Stimulated activated CD8-positive, alpha-beta memory T cell treated with anti-CD3 and anti-CD28 coated beads, Interleukin-7, amount 100 ng/mL, for 48 hours (primary cell): Measurements from ENCODE around the gene CCDC120.

ENCODE experiments used
- DNase-seq, 2 donors: peaks; one replicate each; pipeline ENCODE4 v3.0.0-alpha.2; 2020; ENCODE audit warnings: low read depth in 1 of 2; ENCODE audit errors: extremely low read depth in 1 of 2

The CCDC120 gene

GRCh38 chrX:49061490-49061889 lies 2.7 kb downstream of the CCDC120 start:
- DNase-seq: no peak

DNA sequence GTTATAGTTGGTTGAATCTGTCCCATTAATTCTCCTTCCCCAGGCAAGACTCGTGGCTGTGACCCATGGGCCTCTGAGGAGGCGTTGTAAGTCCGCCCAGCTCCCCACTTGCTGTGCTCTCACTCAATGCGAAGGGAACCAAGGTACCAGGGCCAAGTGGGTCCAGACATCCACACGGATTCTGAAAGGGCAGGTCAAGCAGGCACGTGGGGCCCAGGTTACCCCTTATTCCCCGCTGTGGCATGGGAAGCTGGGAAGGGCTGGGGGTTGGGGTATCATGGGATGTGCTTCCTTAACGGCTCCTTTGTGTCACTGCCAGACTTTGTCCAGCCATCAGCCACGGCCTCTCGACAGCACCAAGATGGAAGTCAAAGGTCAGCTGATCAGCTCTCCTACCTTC lies 3.1 kb downstream of the CCDC120 start:
- no peak for DNase-seq

GRCh38 chrX:49063715-49064114 lies 4.9 kb downstream of the CCDC120 start:
- no peak for DNase-seq

- DNase-seq: no peak
These were observed 5.5 kb downstream of the CCDC120 start for GRCh38 chrX:49064303-49064702.

DNA sequence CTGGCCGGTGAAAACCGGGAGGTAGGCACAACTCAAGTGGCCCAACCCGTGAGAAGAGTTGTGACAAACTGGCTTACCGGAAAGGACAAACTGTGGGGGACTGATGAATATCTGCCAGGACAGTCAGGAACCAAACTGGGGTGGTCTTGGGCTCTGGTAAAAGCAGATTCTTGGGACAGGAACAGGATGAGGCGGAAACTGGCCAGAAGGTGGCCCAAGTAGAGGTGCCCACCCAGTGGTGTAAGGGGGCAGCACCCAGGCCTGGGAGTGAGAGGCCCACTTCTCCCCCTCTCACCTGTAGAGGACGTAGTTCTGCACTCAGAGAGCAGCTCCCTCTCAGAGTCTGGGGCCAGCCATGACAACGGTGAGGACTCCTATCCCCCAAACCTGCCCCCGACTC lies 5.9 kb downstream of the CCDC120 start:
- no peak for DNase-seq

GRCh38 chrX:49066278-49066677 lies 7.5 kb downstream of the CCDC120 start:
- no peak for DNase-seq

GRCh38 chrX:49066690-49067089 lies 7.9 kb downstream of the CCDC120 start:
- no peak for DNase-seq

GRCh38 chrX:49067285-49068120 lies 8.7 kb downstream of the CCDC120 start:
- DNase-seq: no peak

DNA sequence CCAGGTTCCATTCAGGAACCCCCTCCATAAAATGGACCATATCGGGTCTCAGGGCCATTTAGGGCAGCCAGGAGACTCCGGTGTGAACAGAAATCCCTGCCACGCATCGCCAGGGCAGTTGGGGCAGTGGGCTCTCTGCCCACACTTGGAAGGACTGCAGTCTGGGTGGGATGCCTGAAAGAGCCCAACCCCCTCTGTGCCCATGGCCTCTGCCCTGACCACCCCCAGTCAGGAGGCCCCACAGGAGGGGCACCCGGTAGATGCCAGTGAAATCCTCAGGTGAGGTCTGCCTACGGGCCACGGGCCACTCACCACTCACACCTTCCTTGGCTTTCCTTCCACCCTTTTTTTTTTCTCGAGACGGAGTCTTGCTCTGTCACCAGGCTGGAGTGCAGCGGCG lies 10.2 kb downstream of the CCDC120 start:
- no peak for DNase-seq

DNA sequence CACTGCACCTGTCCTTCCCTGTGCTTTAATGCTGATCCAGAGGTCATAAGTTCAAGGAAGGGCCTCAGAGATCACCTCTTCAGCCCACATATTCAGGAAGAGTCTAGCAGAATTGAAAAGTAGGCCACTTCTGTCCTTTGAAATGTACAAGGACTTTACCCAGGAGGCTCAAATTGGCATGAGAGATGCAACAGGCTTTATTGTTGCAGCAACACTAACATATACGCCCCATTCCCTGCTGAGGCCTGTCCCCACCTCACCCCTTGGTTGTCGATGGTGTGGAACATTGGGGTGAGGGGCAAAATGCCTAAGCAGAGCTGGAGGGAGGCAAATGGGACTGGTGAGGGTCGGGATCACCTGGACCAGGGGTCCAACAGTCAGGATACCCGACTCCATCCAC lies 12.2 kb downstream of the CCDC120 start:
- DNase-seq: no peak

DNA sequence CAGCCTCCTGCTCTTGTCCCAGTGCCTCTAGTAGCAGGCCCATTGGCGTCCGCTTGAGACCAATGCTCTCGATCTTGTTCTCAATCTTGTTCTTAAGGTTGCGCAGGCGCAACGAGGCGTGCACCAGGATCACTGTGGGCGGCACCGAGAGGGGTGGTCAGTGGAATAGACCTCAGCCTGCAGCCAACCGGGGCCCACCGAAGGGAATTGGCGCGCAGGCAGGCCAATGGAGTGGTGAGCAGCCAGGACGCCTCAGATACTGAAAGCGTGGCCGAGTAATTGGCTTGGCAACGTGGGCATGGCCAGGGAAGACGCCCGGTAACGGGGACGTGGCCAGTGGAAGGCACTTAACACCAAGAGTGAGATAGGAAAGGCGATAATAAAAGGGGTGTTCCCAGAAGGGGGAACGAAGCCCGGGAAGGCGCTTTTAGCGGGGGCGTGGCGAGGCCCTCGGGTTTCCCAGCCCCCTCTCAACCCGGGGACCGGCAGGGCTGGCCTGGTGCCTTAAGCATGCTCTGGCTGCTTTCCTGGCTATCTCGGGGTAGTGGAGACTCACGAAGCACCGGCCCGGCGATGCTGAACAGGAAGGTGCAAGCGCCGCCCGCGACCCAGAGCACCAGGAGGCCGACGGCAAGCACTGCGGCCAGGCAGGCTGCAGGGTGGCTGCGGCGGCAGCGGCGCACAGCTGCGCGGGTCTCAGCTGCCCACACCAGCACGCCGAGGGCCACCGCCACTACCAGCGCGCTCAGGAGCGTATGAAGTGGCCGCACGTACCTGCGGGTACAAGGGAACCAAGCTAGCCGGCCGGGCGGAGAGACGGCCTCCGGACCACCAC lies 13.3 kb downstream of the CCDC120 start:
- DNase-seq: no peak

GRCh38 chrX:49072712-49073095 lies 13.9 kb downstream of the CCDC120 start:
- no peak for DNase-seq

DNA sequence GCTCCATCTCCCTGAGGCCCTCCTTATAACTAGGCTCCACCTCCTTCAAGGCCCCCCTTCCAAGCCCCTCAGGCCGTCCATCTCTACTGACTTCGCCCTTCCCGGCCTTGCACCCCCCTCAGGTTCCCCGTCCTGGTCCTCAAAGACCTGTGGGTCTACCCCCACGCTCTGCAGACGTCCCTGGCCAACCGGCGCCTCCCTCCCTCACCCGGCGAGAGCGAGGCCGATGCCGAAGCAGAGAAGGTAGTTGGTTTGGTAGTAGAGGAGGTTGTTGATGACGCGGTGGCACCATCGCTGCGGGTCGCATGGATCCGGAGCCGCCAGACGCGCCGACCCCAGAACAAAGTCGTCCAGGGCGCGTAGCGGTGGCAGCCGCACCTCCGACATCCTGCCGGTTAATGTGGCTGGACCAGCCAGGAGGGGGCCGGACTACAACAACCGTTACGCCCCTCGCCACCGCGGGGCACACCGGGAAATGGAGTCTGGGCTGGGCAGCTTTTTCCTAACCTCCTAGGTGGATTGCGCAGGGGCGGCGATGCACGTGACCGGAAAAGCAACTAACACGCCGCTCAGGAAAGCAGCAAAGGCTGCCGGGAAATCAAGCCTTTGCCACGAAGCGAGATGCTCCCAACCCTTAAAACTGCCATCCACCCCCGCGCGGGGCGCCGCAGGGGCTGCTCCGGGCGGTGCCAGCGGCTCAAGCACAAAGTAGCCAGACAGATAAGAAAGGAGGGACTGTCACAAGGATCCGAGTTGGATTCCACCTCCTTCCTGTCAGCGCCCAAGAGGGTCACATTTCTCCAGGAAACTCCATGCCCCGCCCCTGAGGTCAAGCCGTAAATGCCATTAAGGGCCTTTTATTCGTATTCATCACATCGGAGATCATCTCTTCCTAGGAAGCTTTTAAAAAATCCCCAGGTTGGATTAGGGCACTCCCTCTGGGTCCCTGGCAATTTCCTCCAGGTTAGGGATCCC lies 15.1 kb downstream of the CCDC120 start, which contains the start of gene PRAF2:
TSS of gene PRAF2 (minus strand) at position 402 of the 975 bp plus-strand sequence. CDS start at position 387, 15 bp downstream.
- DNase-seq: peak; percentile 72 to 86

DNA sequence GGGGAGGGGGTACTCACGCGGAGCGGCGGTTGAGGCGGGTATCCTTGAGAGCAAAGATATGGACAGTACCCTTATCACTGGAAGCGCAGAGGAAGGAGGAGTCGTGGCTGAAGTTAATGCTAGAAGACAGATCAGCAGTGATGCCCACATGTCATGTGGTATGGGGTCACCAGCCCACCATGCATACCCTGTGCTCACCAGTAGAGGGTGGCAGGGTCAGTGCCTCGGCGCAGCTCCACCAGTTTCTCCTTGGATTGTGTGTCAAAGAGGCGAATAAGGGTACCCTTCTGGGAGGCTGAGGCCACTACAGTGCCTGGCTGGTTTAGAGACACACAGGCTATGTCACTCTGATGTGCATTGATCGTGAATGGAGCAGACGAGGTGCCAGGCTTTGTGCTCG lies 16.5 kb downstream of the CCDC120 start:
- no peak for DNase-seq

GRCh38 chrX:49077941-49078340 lies 19.1 kb downstream of the CCDC120 start:
- DNase-seq: no peak

DNA sequence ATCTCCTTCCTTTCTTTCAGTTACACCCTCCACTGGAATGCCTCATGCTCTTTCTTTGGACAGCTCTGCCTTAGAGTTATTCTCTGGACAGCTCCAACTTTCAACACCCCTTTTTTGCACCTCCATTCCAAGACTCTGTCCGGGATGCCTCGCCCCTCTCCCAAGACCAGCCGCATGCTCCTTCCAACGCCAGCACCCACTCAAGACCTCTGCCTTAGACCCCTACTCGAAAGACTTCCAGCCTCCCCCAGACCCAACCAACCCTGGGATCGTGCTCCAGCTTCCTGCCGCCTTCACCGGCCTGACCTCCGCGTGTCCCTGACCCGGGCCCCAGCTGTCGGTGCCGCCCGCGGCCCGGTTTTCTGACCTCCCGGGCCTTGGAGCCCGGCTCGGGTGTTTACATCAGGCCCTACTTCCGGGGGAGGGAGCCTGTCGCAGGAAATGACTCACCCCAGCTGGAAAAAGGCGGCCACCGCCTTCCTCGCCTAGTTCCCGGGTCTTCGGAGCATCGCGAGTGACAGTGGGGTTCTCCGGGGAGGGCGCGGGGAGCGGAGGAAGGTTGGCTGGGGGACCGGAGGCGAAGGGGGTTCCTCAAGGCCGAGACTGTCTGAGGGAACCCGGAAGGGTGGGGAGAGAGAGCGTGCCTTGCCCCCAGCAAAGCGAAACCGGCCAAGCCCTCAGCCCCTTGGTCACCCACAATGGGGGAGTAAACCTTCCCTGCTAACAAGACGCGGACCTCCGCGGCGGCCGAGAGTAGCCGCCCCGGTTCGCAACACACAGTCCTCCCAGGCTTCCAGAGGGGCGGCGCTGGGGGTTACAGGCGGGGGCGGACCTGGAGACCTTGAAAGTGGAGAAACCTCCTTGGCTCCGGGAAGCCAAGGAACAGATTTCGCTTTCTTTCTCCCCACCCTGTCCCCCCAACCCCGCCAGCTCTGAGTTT lies 21.0 kb downstream of the CCDC120 start, which contains the start of gene WDR45:
TSS of gene WDR45 (minus strand) at position 399 of the 940 bp plus-strand sequence. CDS start 1,792 bp downstream, outside the sequence.
- peak; percentile 40 to 62 for DNase-seq

DNA sequence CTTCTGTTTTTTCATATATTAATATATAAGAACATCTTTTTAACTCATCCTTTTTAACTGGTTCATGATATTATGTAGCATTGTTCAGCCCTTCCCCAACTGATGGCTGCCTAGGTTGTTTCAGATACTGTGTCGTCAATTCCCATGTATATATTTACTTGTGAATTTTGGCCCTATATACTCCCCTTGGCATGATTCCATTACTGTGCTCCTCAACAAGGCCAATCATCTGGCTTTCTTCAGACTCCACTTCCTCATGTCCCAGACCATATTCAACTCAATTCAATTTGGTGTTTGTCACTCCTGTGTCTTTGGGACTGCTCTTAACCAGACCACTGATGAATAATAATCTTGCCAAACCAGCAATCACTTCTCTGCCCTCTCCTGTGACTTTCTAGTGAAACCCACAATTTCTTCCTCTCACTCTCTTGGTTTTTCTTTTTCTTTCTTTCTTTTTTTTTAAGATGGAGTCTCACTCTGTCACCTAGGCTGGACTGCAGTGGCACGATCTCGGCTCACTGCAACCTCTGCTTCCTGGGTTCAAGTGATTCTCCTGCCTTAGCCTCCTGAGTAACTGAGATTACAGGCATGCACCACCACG lies 23.6 kb downstream of the CCDC120 start:
- DNase-seq: no peak

DNA sequence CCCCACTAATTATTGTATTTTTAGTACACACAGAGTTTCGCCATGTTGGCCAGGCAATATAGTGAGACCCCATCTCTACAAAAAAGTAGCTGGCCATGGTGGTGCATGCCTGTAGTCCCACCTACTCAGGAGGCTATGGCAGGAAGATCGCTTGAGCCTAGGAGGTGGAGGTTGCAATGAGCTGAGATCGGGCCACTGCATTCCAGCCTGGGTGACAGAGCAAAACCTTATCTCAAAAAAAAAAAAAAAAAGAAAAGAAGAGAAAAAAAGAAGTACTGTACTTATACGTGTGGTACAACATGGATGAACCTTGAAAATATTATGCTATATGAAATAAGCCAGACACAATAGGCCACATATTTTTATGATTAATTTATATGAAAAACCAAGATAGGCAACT lies 30.8 kb downstream of the CCDC120 start:
- no peak for DNase-seq

DNA sequence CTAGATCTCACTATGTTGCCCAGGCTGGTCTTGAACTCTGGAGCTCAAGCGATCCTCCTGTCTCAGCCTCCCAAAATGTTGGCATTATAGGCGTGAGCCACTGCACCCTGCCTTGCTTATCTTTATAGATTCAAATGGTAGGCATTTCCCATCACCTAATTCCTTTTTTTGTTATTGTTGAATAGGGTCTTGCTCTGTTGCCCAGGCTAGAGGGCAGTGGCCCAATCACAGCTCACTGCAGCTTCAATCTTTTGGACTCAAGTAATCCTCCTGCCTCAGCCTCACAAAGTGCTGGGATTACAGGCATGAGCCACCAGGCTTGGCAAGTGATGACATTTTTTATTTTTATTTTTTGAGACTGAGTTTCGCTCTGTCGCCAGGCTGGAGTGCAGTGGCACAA lies 37.6 kb downstream of the CCDC120 start:
- no peak for DNase-seq
